ENCODE results near the gene AP3S2. TPM values are rescaled to one million over a fixed set of nuclear protein-coding genes. Genes with fewer than 3 reads are reported as not detected.

AP3S2 gene
- total and polyA plus RNA-seq, 10 donors = 5.4 to 54.9 (median 33.8) TPM

DNA sequence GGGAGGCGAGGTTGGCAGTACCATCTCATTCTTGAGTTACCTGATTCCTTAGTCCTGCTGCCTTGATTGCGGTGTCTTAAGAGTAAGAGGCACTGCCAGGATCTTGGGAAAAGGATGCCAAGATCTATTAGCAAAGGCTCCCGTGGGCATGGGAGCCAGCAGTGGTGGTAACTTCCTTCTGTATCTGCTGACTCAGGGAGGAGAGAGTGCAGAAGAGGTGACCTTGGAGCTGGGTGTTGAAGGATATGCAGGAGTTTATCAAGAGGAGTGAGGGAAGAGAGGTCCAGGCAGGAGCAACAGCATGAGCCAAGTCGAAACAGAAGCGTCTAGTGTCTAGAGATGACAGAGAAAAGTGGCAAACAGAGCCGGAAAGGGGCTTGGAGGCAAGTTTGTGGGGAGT is 113.2 kb downstream of the AP3S2 start:
- 61 to 76% (median 74%) methylated on average over 6 of the region's 6 CpGs for WGBS, 5 donors
- Histone ChIP-seq H3K4me3 (no peak overlapping the region), H3K9me3 (no peaks in the 10 kb centered on the region), H3K27ac (peak overlapping the region in 1 of 8 donors; percentile 48), H3K36me3 (peaks cover 0 to 16% (median 0%) of the 10 kb centered on the region in 6 donors), H3K27me3 (replicated peaks in 1 of 7) (peaks cover 0 to 38% (median 11%) of the 10 kb centered on the region in 7 donors), H3K4me1 (peaks cover 0 to 54% (median 33%) of the 10 kb centered on the region in 6 donors)
- intact Hi-C loops (cut with DNase I; ENCODE audit: low total_unique reads) = no loop called here
- DNase-seq = peak; percentile 4
- TF ChIP-seq, protein P1, sequence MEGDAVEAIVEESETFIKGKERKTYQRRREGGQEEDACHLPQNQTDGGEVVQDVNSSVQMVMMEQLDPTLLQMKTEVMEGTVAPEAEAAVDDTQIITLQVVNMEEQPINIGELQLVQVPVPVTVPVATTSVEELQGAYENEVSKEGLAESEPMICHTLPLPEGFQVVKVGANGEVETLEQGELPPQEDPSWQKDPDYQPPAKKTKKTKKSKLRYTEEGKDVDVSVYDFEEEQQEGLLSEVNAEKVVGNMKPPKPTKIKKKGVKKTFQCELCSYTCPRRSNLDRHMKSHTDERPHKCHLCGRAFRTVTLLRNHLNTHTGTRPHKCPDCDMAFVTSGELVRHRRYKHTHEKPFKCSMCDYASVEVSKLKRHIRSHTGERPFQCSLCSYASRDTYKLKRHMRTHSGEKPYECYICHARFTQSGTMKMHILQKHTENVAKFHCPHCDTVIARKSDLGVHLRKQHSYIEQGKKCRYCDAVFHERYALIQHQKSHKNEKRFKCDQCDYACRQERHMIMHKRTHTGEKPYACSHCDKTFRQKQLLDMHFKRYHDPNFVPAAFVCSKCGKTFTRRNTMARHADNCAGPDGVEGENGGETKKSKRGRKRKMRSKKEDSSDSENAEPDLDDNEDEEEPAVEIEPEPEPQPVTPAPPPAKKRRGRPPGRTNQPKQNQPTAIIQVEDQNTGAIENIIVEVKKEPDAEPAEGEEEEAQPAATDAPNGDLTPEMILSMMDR (IDR thresholded peaks at IDR 0.05 in 8 of 11, conservative IDR thresholded peaks at IDR 0.05 in 3 of 11) = no peak
- TF ChIP-seq POLR2A (IDR thresholded peaks at IDR 0.05) (no peak), POLR2AphosphoS5 (IDR thresholded peaks at IDR 0.05) (no peak)

Small RNAs within 50 kb of the gene (microRNA-seq; reads per million reads assigned to microRNA genes)
- gene MIR5009 (0 to 1.1 (median 1.1) reads per million in 3 donors), gene MIR5094 (0 reads per million in 3 donors)

Small RNAs within 50 kb of the gene (small RNA-seq; reads per million reads assigned to genes)
- 0.14 to 0.98 (median 0.35) reads per million in 4 donors for gene MIR5009
- 0 reads per million in 4 donors for gene MIR5094
- gene RNU6-1111P = 0 reads per million in 4 donors
- gene RNU7-111P = 0 reads per million in 4 donors

Other genes with a start within 250 kb of the AP3S2 start
- gene KIF7, start 238.5 kb downstream of the AP3S2 start, total RNA-seq = 1 to 10 TPM; 2.2 to 3.9 (median 2.5) TPM
- 1 to 10 TPM; 1.1 to 1.8 (median 1.3) TPM for gene KIF7, start 238.5 kb downstream of the AP3S2 start, polyA plus RNA-seq
- 1 to 10 TPM in 3 of 7 donors, under 1 TPM in 4; 0.70 to 1.8 (median 0.91) TPM for gene PLIN1, start 214.6 kb downstream of the AP3S2 start, total RNA-seq
- 1 to 10 TPM in 2 of 3 donors, under 1 TPM in 1; 0.61 to 1.4 (median 1.0) TPM for gene PLIN1, start 214.6 kb downstream of the AP3S2 start, polyA plus RNA-seq
- 1 to 10 TPM; 3.0 to 6.1 (median 4.3) TPM for gene PEX11A, start 203.2 kb downstream of the AP3S2 start, total RNA-seq
- 1 to 10 TPM; 1.9 to 3.0 (median 2.6) TPM for gene PEX11A, start 203.2 kb downstream of the AP3S2 start, polyA plus RNA-seq
- gene WDR93, start 203.2 kb downstream of the AP3S2 start, total RNA-seq = not detected
- gene WDR93, start 203.2 kb downstream of the AP3S2 start, polyA plus RNA-seq = under 1 TPM in 2 of 3 donors, not detected in 1; 0.09 to 0.11 TPM
- 1 to 10 TPM in 1 of 7 donors, under 1 TPM in 6; 0.19 to 1.0 (median 0.60) TPM for gene MESP1, start 142.7 kb downstream of the AP3S2 start, total RNA-seq
- 1 to 10 TPM in 1 of 3 donors, under 1 TPM in 2; 0.45 to 1.2 (median 0.61) TPM for gene MESP1, start 142.7 kb downstream of the AP3S2 start, polyA plus RNA-seq
- not detected for gene MESP2, start 117.7 kb downstream of the AP3S2 start, total RNA-seq
- under 1 TPM in 1 of 3 donors, not detected in 2; 0.05 TPM for gene MESP2, start 117.7 kb downstream of the AP3S2 start, polyA plus RNA-seq
- gene ANPEP, start 79.1 kb downstream of the AP3S2 start, total RNA-seq = 100 to 1,000 TPM in 1 of 7 donors, 10 to 100 TPM in 6; 16.6 to 226 (median 35.1) TPM
- gene ANPEP, start 79.1 kb downstream of the AP3S2 start, polyA plus RNA-seq = 10 to 100 TPM in 1 of 3 donors, 1 to 10 TPM in 2; 1.3 to 11.0 (median 7.7) TPM
- gene ARPIN, start 19.0 kb upstream of the AP3S2 start, total RNA-seq = 10 to 100 TPM in 6 of 7 donors, 1 to 10 TPM in 1; 8.0 to 23.1 (median 12.7) TPM
- gene ARPIN, start 19.0 kb upstream of the AP3S2 start, polyA plus RNA-seq = 1 to 10 TPM; 2.7 to 7.1 (median 3.1) TPM
- gene ZNF710, start 107.3 kb upstream of the AP3S2 start, total RNA-seq = 10 to 100 TPM; 25.5 to 66.4 (median 36.7) TPM
- gene ZNF710, start 107.3 kb upstream of the AP3S2 start, polyA plus RNA-seq = 10 to 100 TPM; 12.5 to 24.8 (median 19.5) TPM
- gene IDH2, start 208.5 kb upstream of the AP3S2 start, total RNA-seq = 10 to 100 TPM; 42.8 to 70.9 (median 52.5) TPM
- 10 to 100 TPM; 36.4 to 57.8 (median 53.5) TPM for gene IDH2, start 208.5 kb upstream of the AP3S2 start, polyA plus RNA-seq

Data from spleen (tissue), 11 donors.